ENCODE results near the gene CLBA1.

GRCh38 chr14:104996483-104996882 lies 10.9 kb downstream of the CLBA1 start:
- TF ChIP-seq CTCF (conservative IDR thresholded peaks at IDR 0.05; ENCODE audit: low read length) (no peak), EZH2phosphoT487 (IDR thresholded peaks at IDR 0.05; ENCODE audit: borderline replicate concordance) (no peak)

Data from Loucy (cell line).